ENCODE data around the gene ANKRD40CL. TPM values are rescaled to one million over a fixed set of nuclear protein-coding genes. Genes with fewer than 3 reads are reported as not detected.
A peak's percentile ranks its signal among the peaks of the same experiment; 100 is the strongest.

Gene ANKRD40CL
- total and polyA plus RNA-seq, 9 of the 15 experiments (the other 6 are each of a cell fraction or from before 2014, with no cell fraction given), result not detected

DNA sequence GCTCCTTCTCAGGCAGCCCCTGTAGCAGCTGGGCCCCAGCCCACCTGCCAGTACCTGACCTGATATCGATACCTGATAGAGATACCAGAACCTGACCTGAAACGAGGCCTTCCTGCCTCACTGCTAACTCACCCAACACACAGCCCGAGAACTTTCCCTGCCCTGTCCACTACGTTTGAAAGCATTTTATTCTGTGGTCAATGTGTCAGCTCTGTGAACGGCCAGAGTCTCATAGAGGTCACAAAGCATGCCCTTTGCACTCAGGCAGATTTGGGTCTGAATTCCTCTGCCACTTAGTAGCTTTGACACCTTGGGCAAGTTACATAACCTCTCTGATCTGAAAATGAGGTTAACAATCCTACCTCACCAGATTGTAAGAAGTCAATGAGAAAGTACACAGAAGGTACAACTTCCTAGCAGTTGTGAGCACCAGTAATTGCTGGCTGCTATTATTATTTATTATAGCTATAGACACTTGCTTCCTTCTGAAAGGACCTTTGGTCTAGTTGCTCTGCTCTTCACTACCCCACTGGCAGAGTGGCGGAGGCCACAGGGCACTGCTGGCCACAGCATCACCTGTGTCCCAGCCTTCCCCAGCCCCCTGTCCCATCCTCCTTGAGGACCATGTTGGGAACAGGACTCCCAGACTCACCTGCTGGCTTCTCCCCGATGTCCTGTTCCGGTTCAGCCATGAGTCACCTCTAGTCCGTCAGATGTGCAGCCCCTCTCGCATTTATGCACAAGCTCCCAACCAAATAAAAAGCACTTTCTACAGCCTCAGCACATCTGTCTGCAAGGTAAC lies 895 bp downstream of the ANKRD40CL start:
- Histone ChIP-seq H3K4me3 (no peak overlapping the region), H3K36me3 (ENCODE audit: control insufficient read depth, insufficient read depth, low read length) (no peaks in the 10 kb centered on the region), H3K79me2 (ENCODE audit: control insufficient read depth, insufficient read depth, low read length) (no peaks in the 10 kb centered on the region), H3K9ac (ENCODE audit: insufficient read depth in 1 of 2, low read depth in 2 of 2, low read length in 2 of 2) (peak overlapping the region in 1 of 2 experiments; percentile 63; a peak in 1 of 4 replicates), H3K27me3 (ENCODE audit: control insufficient read depth in 2 of 2, insufficient read depth in 2 of 2, low read length in 2 of 2) (no peaks in the 10 kb centered on the region), H3K4me2 (ENCODE audit: insufficient read depth, low read length) (no peak overlapping the region), H3K27ac (ENCODE audit: extremely low read depth, low read depth, low read length) (no peak overlapping the region), H2AFZ (ENCODE audit: low read depth, low read length) (no peak overlapping the region; the same call in 1 of the 2 replicates), H3K9me3 (replicated peaks; ENCODE audit: control insufficient read depth, insufficient read depth, low read depth, low read length) (no peaks in the 10 kb centered on the region), H3K9me1 (ENCODE audit: control insufficient read depth, insufficient read depth, low read length) (no peaks in the 10 kb centered on the region), H3K4me1 (replicated peaks in 1 of 2; ENCODE audit: control insufficient read depth in 2 of 2, insufficient read depth in 2 of 2, low read length in 2 of 2) (peaks cover 5 to 8% of the 10 kb centered on the region in 2 experiments; a peak in 3 of 5 replicates), H4K20me1 (replicated peaks; ENCODE audit: control insufficient read depth, insufficient read depth, low read length) (no peaks in the 10 kb centered on the region)
- no peak for FAIRE-seq
- DNase-seq (ENCODE audit: extremely low read depth in 1 of 4, low spot score in 3 of 4), result no peak
- in situ Hi-C loops (cut with MboI), result no loop called here
- POLR2A ChIA-PET, result interaction anchor here (0.9 kb wide), 1 partner anchor 10 kb away, joined by 4 read pairs; no protein-coding TSS in a partner anchor
- WGBS (ENCODE audit: insufficient coverage, low coverage, missing lambda C conversion rate), result 51% methylated on average over 10 of the region's 10 CpGs
- CTCF ChIA-PET (ENCODE audit: low intra/inter-chr PET ratio), result no interaction called here
- ATAC-seq, result no peak
- no TSS peak for BruUV-seq (replicated peaks)
- intact Hi-C loops (cut with micrococcal nuclease), result no loop called here
- no peak for TF ChIP-seq SIN3B (IDR thresholded peaks at IDR 0.05; ENCODE audit: low read depth)
- TF ChIP-seq FOXJ3 (CRISPR knock-in tag; IDR thresholded peaks at IDR 0.05), result no peak
- TF ChIP-seq ILF3 (IDR thresholded peaks at IDR 0.05; ENCODE audit: borderline replicate concordance), result no peak
- TF ChIP-seq NCOA2 (IDR thresholded peaks at IDR 0.05; ENCODE audit: partially characterized antibody in 2 of 2), result no peak
- no peak for TF ChIP-seq ZNF354B (CRISPR knock-in tag; IDR thresholded peaks at IDR 0.05)
- no peak for TF ChIP-seq SMARCA4 (IDR thresholded peaks at IDR 0.05)
- TF ChIP-seq NRF1 (conservative IDR thresholded peaks at IDR 0.05 in 1 of 2, IDR thresholded peaks at IDR 0.05 in 1 of 2), result no peak
- TF ChIP-seq TEAD4 (IDR thresholded peaks at IDR 0.05; ENCODE audit: low read length), result no peak
- no peak for TF ChIP-seq TEAD4 (CRISPR knock-in tag; IDR thresholded peaks at IDR 0.05; ENCODE audit: borderline replicate concordance)
- TF ChIP-seq NR2C1 (IDR thresholded peaks at IDR 0.05), result no peak
- no peak for TF ChIP-seq NR2C1 (tag; IDR thresholded peaks at IDR 0.05)
- TF ChIP-seq POLR3A (IDR thresholded peaks at IDR 0.05; ENCODE audit: borderline replicate concordance, extremely low read depth, insufficient read depth, insufficient read length), result no peak
- no peak for TF ChIP-seq ZBTB8A (IDR thresholded peaks at IDR 0.05; ENCODE audit: partially characterized antibody)
- TF ChIP-seq HEY1 (CRISPR knock-in tag; IDR thresholded peaks at IDR 0.05; ENCODE audit: borderline replicate concordance), result no peak
- TF ChIP-seq FOXA3 (CRISPR knock-in tag; conservative IDR thresholded peaks at IDR 0.05 in 1 of 2, IDR thresholded peaks at IDR 0.05 in 1 of 2), result no peak
- no peak for TF ChIP-seq POLR2B (IDR thresholded peaks at IDR 0.05; ENCODE audit: low read depth, partially characterized antibody)
- TF ChIP-seq ZNF780A (CRISPR knock-in tag; IDR thresholded peaks at IDR 0.05), result no peak
- TF ChIP-seq CHD4 (IDR thresholded peaks at IDR 0.05; ENCODE audit: insufficient read depth, insufficient replicate concordance, low read depth, low read length, poor library complexity, severe bottlenecking), result no peak
- TF ChIP-seq FOXP1 (CRISPR knock-in tag; IDR thresholded peaks at IDR 0.05), result no peak
- no peak for TF ChIP-seq RHOXF2B (CRISPR knock-in tag; conservative IDR thresholded peaks at IDR 0.05)
- TF ChIP-seq SMAD2 (IDR thresholded peaks at IDR 0.05; ENCODE audit: low read depth, low read length), result no peak

Data from K562 (cell line).